ENCODE results near the gene TSPAN7.

DNA sequence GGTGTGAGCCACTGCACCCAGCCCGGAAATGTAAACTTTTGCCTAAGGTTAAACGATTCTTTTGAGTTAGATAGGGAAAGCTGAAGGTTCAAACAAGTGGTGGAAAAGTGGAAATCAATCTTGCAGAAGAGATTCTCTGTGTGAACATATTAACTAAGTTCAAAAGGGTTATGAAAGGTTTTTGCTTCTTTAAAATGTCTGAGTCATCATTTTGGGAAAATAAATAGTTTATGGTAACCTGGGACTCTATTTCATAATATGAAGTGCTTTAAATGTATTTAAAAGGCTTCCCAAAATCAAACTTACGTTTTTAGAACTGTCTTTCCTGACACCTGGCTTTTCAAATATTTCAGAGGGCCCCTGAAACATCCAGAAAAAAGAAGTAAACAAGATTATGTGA is 166.3 kb downstream of the TSPAN7 start:
- TF ChIP-seq, protein P1, sequence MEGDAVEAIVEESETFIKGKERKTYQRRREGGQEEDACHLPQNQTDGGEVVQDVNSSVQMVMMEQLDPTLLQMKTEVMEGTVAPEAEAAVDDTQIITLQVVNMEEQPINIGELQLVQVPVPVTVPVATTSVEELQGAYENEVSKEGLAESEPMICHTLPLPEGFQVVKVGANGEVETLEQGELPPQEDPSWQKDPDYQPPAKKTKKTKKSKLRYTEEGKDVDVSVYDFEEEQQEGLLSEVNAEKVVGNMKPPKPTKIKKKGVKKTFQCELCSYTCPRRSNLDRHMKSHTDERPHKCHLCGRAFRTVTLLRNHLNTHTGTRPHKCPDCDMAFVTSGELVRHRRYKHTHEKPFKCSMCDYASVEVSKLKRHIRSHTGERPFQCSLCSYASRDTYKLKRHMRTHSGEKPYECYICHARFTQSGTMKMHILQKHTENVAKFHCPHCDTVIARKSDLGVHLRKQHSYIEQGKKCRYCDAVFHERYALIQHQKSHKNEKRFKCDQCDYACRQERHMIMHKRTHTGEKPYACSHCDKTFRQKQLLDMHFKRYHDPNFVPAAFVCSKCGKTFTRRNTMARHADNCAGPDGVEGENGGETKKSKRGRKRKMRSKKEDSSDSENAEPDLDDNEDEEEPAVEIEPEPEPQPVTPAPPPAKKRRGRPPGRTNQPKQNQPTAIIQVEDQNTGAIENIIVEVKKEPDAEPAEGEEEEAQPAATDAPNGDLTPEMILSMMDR (IDR thresholded peaks at IDR 0.05; ENCODE audit: control extremely low read depth in 1 of 3, insufficient read depth in 1 of 3, low read depth in 1 of 3, low read length in 3 of 3), result no peak
- TF ChIP-seq SIN3A (conservative IDR thresholded peaks at IDR 0.05 in 1 of 2, IDR thresholded peaks at IDR 0.05 in 1 of 2; ENCODE audit: low read depth in 1 of 2, low read length in 2 of 2) (no peak), EP300 (IDR thresholded peaks at IDR 0.05; ENCODE audit: borderline replicate concordance in 1 of 2, low read depth in 2 of 2, low read length in 2 of 2) (no peak), HDAC2 (IDR thresholded peaks at IDR 0.05; ENCODE audit: borderline replicate concordance in 1 of 2, low read depth in 2 of 2, low read length in 2 of 2) (no peak), EZH2 (IDR thresholded peaks at IDR 0.05; ENCODE audit: low read depth, low read length, severe bottlenecking) (no peak), POLR2AphosphoS5 (IDR thresholded peaks at IDR 0.05; ENCODE audit: low read depth, low read length) (no peak), TCF12 (IDR thresholded peaks at IDR 0.05; ENCODE audit: low read depth, low read length) (no peak)

All from H1 (cell line).